ENCODE data around the gene SLC16A13.
"Not testable (repeated sequence)": the region's sequence is repeated elsewhere in the genome, so short reads cannot be mapped to it uniquely, and the experiment has no call there.

The SLC16A13 gene, protein sequence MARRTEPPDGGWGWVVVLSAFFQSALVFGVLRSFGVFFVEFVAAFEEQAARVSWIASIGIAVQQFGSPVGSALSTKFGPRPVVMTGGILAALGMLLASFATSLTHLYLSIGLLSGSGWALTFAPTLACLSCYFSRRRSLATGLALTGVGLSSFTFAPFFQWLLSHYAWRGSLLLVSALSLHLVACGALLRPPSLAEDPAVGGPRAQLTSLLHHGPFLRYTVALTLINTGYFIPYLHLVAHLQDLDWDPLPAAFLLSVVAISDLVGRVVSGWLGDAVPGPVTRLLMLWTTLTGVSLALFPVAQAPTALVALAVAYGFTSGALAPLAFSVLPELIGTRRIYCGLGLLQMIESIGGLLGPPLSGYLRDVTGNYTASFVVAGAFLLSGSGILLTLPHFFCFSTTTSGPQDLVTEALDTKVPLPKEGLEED

DNA sequence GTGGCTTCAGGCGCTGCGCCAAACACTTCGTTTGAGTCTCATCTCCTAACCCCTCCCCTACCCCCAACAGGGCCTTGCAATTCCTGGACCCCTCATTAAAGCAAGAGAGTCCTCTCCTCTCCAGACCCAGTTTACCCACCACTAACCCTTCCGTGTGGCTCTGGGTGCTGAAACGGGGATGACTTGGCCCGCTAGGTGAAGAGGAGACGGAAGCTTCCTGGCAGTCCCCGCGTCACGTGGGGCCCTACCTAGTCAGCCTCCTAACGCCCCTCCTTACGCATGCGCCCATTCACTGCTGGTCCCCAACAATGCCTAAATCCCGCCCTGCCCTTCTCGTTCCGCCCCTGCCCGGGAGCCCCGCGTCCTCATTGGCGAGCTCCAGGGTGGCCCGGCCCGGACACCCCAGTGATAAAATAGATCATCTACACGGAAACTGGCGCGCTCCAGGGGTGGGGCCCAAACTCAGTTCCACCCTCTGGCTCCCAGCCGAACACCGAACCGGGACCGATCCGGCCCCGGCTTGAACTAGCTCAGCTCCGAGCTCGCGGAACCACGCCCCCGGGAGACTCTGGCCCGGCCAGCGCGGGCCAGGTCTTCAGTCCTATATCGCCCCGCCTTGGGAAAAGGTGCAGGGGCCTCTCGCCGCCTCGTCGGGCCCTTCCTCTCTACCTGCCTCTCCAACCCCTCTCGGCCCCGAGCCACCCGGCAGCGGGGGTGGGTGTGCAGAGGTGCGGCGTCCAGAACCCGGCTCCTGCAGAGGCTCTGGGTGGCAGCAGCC lies at the start of gene SLC16A13:
Gene SLC16A13 (plus strand): TSS at position 425 of the 778 bp plus-strand sequence. CDS start 368 bp downstream, outside the sequence.
- peak; percentile 69 to 81 for DNase-seq

DNA sequence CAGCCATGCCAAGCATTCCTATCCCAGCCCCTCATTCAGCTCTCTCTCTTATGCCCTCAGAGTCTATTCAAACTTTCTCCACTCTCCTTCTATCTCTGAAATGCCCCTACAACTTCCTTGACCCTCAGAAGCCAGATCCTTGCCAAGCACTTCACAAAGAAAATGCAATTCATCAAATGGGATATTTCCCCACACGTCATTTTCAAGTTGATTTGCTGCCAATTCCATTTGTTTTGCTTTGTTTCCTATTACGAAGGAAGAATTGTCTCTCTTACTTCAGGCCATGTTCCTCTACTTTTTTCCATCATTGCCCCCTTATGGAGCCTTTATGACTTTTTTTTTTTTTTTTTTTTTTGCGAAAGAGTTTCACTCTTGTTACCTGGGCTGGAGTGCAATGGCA lies 49.1 kb upstream of the SLC16A13 start:
- no peak for DNase-seq

DNA sequence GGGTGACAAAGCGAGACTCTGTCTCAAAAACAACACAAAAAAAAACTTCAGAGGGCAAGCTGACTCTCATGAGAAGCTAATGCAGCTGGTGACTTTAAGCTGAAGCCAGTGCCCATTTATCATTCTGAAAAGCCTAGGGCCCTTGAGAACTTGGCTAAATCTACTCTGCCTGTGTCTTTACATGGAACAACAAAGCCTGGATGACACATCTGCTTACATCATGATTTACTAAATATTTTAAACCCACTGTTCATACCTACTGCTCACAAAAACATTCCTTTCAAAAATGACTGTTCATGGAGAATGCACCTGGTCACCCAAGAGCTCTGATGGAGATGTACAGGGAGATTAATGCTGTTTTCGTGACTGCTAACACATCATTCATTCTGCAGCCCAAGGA lies 46.0 kb upstream of the SLC16A13 start:
- no peak for DNase-seq

DNA sequence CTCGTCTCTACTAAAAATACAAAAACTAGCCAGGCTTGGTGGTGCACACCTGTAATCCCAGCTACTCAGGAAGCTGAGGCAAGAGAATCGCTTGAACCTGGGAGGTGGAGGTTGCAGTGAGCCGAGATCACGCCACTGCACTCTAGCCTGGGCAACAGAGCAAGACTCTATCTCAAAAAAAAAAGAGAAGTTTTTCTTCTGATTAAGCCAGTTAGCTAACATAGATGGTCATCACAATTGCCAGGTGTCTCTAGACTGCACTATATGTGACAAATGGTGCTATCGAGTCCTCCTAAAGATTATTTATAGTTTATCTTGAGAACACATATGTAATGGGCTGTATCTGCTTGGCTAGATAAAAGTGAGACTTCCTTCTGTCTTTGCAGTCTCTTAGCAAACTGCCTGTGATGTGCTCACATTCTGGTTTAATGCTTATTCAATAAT lies 42.2 kb upstream of the SLC16A13 start:
- not testable (repeated sequence) for DNase-seq

DNA sequence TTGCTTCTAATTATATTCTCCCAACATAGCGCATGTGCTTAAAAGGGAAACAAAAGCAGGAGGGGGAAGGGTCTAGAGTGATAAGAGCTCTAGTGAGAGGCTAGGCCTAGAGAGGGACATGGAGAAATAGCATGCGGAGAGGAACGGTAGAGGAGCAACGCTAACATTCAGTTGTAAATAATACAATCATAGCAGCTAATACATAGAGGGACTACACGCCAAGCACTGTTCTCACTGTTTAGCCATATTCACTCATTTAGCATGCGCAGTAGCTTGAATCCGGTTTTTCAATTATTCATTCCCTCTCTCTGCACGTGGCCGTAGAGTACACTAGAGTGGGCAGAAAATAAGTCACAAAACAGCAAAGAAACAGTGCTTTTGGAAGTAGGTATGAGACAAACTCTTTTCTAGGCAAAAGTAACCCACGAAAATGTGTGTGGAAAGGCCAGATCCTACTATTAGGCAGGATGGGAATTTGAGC lies 41.7 kb upstream of the SLC16A13 start:
- DNase-seq, result no peak

DNA sequence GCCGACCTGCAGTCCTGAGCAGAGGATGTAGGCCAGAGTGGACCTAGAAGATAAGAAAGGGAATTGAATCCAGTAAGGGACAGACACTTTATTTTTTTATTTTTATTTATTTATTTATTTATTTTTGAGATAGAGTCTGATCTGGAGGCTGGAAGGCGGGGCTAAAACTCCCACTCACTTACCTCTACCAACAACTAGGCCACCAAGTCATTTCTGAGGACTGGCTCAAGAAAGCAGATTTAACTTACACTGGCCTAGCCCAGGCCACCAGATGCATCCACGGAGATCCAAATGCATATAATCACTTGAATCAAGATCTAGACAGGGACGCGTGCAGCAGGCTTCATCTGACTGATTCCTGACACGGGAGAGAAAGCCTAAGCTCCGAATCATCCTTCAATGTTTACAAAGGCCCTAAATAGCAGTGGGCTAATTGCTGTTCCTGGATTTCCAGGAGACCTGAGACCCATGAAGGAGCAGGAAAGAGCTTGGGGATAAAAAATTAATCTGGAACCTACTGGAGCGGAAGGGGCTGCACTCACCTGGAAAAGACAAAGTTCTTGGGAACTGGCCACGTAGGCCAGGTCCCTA lies 41.1 kb upstream of the SLC16A13 start:
- no peak for DNase-seq

DNA sequence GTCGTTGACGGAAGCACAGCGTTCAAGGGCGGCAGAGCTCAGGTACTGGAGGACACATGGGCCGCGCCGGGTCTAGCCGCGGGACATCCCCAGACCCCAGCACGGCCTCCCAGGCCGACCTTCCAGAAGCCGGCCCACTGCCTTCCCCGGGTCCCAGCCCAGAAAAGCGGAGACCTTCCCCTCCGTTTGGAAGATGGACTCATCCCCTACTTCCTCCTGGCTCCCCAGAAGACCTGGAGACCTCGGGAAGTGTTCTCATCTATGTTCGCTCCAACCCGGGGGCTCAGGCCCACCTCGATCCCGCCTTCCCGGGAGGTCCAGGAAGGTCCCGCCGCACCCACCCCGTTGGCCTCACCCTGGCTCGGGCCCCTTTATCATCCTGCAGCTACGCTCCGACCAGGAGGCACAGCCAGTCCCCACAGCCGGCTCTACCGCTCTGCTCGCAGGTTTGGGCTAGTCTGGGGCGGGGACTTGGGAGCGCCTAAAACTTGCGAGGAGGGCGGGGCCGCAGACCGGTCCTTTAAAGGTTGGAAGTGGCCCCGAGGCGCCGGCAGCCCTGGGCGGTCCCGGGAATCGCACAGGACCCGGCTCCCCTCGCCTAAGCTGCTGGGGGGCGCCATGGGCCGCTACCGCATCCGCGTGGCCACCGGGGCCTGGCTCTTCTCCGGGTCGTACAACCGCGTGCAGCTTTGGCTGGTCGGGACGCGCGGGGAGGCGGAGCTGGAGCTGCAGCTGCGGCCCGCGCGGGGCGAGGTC lies 40.1 kb upstream of the SLC16A13 start, which contains the start of gene ALOX12:
Gene ALOX12 (plus strand): TSS at position 550 of the 756 bp plus-strand sequence. CDS start 69 bp downstream, at position 619.
- no peak for DNase-seq

DNA sequence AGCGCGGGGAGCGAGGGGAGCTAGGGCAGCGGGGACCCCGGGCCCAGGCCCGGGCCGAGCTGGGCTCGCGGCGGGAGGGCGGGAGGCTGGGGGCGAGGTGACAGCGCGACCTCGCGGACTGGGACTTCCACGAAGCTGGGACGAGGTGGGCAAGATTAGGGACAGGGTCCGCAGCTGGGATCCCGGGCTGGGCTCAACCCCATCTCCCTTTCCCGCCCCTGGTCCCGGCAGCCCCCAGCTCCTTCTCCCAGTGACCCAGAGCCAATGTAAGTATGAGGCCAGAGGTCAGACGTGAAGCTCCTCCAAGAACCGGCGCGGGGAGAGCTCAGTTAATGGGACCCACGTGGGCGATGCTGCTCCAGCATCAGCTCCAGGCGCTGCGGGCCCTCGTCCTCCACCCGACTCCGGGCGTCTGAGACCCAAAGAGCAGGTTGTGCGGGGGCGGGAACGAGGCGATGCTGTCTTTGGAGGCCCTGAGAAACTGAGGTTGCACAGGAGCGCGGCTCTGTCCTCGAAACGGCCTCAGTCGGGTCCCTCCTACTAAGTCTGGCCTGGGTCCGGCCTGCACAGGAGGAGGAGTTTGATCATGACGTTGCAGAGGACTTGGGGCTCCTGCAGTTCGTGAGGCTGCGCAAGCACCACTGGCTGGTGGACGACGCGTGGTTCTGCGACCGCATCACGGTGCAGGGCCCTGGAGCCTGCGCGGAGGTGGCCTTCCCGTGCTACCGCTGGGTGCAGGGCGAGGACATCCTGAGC lies 39.4 kb upstream of the SLC16A13 start:
- no peak for DNase-seq

DNA sequence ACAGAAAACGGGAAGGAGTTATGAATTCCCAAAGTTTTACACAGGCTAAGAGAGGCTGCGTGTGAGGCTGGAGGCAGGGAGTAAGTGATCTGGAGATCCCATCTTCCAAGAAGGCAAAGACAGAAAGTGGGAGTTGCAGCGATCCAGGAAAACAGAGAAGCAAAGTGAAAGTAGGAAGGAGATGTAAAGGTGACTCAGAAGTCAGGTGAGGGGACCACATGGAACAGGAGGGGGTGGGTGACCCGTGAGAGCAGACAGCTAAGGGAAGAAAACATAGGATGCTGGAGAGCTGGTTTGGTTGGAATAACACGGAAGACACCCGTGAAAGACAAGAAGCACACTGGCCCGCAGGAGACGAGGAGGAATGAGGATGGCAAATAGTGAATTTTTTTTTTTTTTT lies 38.6 kb upstream of the SLC16A13 start:
- DNase-seq, result no peak

DNA sequence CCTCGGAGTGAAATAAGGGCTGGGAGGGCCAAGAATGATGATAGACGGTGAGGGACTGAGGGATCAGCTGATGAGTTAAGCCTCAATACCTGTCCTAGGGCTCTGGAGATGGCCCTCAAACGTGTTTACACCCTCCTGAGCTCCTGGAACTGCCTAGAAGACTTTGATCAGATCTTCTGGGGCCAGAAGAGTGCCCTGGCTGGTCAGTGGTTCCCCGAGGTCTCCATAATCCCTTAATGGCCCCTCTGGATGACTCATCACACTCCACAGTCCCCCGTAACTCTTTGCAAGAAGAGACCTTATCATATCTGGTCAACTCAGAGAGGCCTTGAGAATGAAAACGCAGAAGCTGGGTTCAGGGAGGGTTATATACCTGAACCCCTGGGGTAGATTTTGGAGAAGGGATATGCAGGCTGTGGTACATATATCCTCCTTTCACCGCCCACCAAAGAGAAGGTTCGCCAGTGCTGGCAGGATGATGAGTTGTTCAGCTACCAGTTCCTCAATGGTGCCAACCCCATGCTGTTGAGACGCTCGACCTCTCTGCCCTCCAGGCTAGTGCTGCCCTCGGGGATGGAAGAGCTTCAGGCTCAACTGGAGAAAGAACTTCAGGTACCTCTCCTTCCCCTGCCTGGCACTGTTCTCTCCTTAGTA lies 36.8 kb upstream of the SLC16A13 start:
- no peak for DNase-seq

DNA sequence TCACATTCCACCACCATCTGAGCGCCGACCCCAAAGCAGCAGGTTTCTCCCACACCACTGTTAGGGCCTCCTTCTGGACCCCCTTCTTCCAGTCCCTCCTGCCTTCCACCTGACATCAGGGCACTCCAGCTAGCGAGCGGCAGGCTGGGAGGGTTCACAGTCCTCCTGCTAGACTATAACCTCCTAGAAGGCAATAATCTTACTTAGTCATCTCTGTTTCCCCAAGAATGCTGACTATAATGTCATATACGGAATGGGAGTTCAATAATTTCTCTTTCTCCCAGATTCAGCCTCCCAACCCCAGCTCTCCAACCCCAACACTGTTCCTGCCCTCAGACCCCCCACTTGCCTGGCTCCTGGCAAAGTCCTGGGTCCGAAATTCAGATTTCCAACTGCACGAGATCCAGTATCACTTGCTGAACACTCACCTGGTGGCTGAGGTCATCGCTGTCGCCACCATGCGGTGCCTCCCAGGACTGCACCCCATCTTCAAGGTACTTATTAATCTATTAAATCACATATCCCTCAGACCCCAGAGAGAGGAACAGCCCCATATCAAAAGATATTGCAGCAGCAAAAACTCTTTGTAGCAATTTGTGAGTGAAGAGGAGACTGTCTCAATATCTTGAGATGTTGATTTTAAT lies 34.4 kb upstream of the SLC16A13 start:
- DNase-seq, result no peak

DNA sequence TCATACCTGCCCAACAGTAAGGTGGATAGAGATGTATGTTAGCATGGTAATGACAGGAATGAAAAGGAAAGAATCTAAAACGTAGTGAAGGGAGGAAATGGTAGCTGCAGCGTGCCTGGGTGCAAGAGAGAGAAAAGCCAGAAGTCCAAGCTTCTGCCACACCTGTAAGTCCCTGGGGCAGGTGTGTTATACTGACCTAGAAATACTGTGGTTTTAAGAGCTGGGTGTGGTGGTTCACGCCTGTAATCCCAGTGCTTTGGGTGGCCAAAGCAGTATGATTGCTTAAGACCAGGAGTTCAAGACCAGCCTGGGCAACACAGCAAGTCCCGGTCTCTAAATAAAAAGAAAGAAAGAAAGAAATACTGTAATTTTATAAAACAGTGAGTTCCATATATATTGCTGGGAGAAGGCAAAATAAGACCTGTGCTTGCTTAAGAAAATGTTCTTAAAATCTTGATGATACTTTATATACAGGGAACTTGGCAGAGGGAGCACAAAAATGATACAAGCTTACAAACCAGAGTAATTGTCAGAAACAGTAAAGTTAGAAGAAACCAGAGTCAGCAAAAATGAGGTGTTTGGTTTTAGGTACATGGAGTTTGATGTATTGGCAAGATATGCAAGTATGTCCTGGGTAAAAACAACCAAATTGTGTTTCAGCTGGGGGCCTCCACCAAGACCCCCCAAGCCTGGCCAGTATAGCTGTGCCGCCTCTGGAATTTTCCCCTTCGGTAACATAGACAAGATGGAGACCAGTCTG lies 33.3 kb upstream of the SLC16A13 start:
- DNase-seq, result no peak

DNA sequence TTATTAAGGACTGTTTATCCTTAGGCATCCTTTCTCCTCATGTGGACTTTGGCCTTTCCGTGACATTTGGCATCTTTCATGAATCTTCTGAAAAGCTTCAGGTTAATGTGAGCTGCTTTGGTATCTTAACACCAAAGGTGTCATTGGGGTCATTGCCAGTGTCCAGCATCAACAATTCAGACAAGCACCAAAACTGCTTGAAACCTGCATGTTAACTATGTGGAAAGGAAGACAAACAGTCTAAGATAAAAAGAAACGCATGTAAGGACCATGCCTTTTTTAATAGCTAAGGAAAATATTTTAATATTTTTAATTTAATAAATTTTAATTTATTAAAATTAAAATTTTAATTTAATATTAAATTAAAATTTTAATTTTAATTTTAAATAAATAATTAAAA lies 32.1 kb upstream of the SLC16A13 start:
- no peak for DNase-seq

DNA sequence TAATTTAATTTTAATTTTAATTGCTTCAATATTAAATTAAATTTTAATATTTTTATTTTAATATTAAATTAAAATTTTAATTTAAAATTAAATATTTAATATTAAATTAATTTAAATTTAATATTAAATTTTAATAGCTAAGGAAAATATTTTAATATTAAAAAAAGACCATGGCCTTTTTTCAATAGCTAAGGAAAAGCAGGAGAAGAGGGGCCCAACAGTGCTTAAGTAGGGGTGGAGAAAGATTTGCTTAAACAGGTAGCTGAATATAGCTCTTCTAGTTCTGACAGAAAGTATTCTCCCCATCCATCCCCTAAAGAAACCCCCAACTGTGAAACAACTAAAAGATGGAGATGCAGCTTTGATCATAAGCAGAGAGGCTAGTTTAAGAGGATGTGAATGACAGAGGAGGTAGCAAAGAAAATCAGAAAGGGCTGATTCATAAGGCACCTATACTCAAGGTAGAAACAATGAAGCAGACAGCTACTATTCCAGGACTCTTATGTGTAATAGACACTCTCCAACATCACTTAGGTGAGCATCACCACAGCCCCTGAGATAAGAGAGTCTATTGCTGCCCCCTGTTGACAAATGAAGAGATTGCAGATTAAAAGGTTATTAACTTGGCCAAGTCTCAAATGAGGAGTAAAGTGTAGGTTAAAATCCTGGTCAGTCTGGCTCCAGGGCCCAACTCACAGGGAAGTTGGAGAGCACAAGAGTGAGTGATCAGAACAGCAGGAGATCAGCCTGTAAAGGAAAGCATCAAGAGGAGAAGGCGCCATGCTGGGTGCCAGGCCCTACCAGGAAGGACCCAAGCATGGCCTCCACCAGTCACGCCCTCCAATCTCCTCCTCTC lies 31.2 kb upstream of the SLC16A13 start:
- peak; percentile 53 to 56 for DNase-seq

DNA sequence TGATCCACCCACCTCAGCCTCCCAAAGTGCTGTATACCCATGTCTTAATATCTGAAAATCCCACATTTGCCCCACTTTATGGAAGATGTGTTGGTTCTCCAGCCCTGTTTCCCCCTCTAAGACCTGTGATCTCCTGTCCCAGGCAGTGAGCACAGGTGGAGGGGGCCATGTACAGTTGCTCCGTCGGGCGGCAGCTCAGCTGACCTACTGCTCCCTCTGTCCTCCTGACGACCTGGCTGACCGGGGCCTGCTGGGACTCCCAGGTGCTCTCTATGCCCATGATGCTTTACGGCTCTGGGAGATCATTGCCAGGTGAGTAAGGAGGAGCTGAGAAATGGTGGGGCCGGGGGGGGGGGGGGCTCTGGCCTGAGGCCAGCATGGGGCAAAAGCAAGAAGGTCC lies 30.1 kb upstream of the SLC16A13 start:
- no peak for DNase-seq

DNA sequence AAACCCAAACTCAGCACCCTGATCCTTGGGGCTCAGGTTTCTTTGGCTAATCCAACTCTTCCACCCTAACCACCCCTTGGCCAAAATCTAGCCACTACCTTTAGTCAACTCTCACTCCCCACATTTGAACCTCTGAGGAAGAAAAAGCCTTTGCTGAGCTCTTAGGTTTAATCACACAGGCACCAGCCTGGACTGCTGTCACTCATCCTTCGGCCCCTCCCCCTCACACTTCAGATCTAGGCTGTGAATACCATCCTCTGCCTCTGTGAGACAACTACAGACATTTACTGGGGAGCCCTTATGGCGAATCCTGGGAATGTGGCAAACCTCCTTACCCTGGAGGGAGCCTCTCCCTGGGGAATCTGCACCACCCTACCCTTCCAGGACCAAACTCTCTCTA lies 28.7 kb upstream of the SLC16A13 start:
- DNase-seq, result no peak

DNA sequence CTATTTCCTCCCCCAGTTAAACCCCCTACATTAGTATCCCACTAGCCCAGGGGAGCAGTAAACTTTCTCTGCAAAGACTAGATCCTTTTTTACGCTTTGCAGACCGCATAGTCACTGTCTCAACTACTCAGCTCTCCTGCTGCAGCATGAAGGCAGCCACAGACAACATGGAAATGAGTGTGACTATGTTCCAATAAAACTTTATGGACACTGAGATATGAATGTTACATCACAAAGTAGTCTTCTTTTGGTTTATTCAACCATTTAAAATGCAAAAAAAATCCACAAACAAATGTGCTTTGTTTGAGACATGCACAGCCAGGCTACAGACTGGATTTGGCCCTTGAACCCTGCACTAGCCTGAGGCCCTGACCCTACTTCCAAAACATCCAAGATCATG lies 25.3 kb upstream of the SLC16A13 start:
- DNase-seq, result no peak

DNA sequence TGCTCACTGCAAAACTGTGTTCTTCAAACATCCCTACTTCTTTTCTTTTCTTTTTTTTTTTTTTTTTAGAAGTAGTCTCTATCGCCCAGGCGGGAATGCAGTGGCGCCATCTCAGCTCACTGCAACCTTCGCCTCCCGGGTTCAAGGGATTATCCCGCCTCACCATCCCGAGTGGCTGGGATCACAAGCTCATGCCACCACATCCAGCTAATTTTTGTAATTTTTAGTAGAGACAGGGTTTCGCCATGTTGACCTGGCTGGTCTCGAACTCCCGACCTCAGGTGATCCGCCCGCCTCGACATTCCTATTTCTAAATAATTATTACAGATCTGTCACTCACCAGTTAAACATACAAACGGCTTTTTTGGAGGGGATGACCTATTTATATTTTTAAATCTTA lies 24.4 kb upstream of the SLC16A13 start:
- no peak for DNase-seq

DNA sequence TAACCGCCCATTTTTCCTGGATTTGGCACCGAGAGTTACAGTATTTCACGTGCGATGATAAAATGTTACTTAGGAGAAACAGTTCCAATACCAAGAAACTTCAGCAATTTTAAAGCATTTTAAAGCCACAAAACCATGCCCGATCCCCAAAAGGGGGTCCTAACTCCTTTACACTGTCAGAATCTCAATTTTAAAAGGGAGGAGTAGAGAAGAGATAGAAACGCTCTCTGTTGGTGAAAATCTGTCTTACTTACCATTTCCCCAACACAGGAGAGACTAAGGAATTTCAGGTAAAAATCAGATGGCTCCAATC lies 23.9 kb upstream of the SLC16A13 start:
- DNase-seq, result no peak
